Measurements from ENCODE around the gene ANKRD29. TPM values are rescaled to one million over a fixed set of nuclear protein-coding genes. Genes with fewer than 3 reads are reported as not detected.

ANKRD29 gene
- total and polyA plus RNA-seq, 2 donors (not counting 3 experiments of a cell fraction or from before 2014, with no cell fraction given) = 0.03 to 2.6 TPM

DNA sequence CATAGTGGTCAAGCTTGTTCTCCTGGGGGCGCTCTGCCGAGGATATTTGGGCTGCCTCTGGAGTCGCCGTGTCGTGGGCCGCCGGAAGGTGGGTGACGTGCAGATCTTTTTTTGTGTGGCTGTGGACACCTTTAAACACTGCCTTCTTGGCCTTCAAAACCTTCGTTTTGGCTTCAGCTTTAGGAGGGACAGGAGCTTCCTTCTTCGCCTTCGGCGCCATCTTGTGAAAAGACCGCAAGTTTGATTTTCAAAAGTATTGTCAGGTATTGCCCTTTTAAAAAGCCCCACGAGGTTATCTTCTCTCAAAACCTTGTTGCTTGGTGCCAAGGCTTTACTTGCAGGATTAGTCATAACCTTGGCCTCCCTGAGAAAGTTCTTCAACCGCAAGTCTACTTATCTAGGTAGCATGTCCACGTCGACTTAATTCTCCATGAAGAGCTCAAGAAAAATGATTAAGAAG, 47.4 kb upstream of the ANKRD29 start:
- no peak overlapping the region for H3K9ac ChIP-seq (replicated peaks; ENCODE audit: extremely low read depth, insufficient read depth, low read length)
- H3K9me1 ChIP-seq (replicated peaks; ENCODE audit: control insufficient read depth, extremely low read depth, insufficient read depth, low read length) = no peaks in the 10 kb centered on the region
- H3K27ac ChIP-seq (ENCODE audit: insufficient read depth, low read depth, low read length) = no peak overlapping the region
- H3K27me3 ChIP-seq (ENCODE audit: control insufficient read depth in 2 of 2, insufficient read depth in 2 of 2, low read length in 2 of 2) = no peaks in the 10 kb centered on the region
- H3K79me2 ChIP-seq (ENCODE audit: control insufficient read depth, insufficient read depth, low read length) = no peaks in the 10 kb centered on the region
- intact Hi-C loops (cut with micrococcal nuclease) = no loop called here
- dilution Hi-C loops (cut with MboI; ENCODE audit: extremely low pct_ligation_motif_present, low sequenced_read_pairs) = no loop called here
- no peaks in the 10 kb centered on the region for H4K20me1 ChIP-seq (replicated peaks; ENCODE audit: control insufficient read depth, extremely low read depth, insufficient read depth, low read length)
- H3K4me2 ChIP-seq (ENCODE audit: insufficient read depth, low read length) = no peak overlapping the region
- TF ChIP-seq POLR2A (IDR thresholded peaks at IDR 0.05; ENCODE audit: low read depth, low read length) (no peak), GATA2 (IDR thresholded peaks at IDR 0.05; ENCODE audit: insufficient read depth, insufficient read length, low read depth, low read length) (no peak), EZH2 (IDR thresholded peaks at IDR 0.05; ENCODE audit: borderline replicate concordance, low read depth, low read length, severe bottlenecking) (no peak), MYC (IDR thresholded peaks at IDR 0.05; ENCODE audit: low read depth, low read length) (no peak), FOS (IDR thresholded peaks at IDR 0.05; ENCODE audit: borderline replicate concordance, insufficient read depth, low read length) (no peak), JUN (IDR thresholded peaks at IDR 0.05; ENCODE audit: borderline replicate concordance, insufficient read depth, insufficient read length, low read depth) (no peak), POLR2AphosphoS5 (IDR thresholded peaks at IDR 0.05; ENCODE audit: insufficient read depth, low read depth, low read length) (no peak)
- TF ChIP-seq, protein P1, sequence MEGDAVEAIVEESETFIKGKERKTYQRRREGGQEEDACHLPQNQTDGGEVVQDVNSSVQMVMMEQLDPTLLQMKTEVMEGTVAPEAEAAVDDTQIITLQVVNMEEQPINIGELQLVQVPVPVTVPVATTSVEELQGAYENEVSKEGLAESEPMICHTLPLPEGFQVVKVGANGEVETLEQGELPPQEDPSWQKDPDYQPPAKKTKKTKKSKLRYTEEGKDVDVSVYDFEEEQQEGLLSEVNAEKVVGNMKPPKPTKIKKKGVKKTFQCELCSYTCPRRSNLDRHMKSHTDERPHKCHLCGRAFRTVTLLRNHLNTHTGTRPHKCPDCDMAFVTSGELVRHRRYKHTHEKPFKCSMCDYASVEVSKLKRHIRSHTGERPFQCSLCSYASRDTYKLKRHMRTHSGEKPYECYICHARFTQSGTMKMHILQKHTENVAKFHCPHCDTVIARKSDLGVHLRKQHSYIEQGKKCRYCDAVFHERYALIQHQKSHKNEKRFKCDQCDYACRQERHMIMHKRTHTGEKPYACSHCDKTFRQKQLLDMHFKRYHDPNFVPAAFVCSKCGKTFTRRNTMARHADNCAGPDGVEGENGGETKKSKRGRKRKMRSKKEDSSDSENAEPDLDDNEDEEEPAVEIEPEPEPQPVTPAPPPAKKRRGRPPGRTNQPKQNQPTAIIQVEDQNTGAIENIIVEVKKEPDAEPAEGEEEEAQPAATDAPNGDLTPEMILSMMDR (IDR thresholded peaks at IDR 0.05; ENCODE audit: extremely low read depth in 1 of 2, insufficient read depth in 1 of 2, low read depth in 1 of 2, low read length in 2 of 2) = no peak
- TF ChIP-seq, protein P2, sequence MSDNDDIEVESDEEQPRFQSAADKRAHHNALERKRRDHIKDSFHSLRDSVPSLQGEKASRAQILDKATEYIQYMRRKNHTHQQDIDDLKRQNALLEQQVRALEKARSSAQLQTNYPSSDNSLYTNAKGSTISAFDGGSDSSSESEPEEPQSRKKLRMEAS (IDR thresholded peaks at IDR 0.05; ENCODE audit: insufficient read depth, insufficient read length) = no peak
- H2AFZ ChIP-seq (ENCODE audit: low read depth, low read length) = no peak overlapping the region
- no TSS peak for BruUV-seq (replicated peaks)
- DNase-seq (ENCODE audit: low read depth, low spot score) (no peak), FAIRE-seq (no peak)
- no peaks in the 10 kb centered on the region for H3K4me1 ChIP-seq (ENCODE audit: control insufficient read depth, extremely low read depth, insufficient read depth, low read length)
- CTCF ChIA-PET = interaction anchor here (1.3 kb wide), 1 partner anchor 88 kb away, joined by 5 read pairs; no protein-coding TSS in a partner anchor
- POLR2A ChIA-PET = no interaction called here
- no peaks in the 10 kb centered on the region for H3K36me3 ChIP-seq (ENCODE audit: control insufficient read depth in 2 of 2, extremely low read depth in 1 of 2, insufficient read depth in 2 of 2, low read length in 2 of 2)
- no peak overlapping the region for H3K4me3 ChIP-seq (replicated peaks in 1 of 3; ENCODE audit: insufficient read depth in 1 of 3, low read depth in 1 of 3, low read length in 3 of 3)
- H3K9me3 ChIP-seq (replicated peaks; ENCODE audit: control insufficient read depth, insufficient read depth, low read length) = no peaks in the 10 kb centered on the region
